Measurements from ENCODE around the gene CLSTN2.

Gene CLSTN2

GRCh38 chr3:140246578-140246977, 311.6 kb downstream of the CLSTN2 start:
- no peak for TF ChIP-seq CTCF (IDR thresholded peaks at IDR 0.05; ENCODE audit: insufficient read depth, low read depth, low read length, missing control alignments)
- no peak for DNase-seq (ENCODE audit: low read depth)
- no peak overlapping the region for H3K4me3 ChIP-seq (ENCODE audit: low read depth, low read length)

- DNase-seq (ENCODE audit: low read depth) = no peak
- TF ChIP-seq CTCF (IDR thresholded peaks at IDR 0.05; ENCODE audit: insufficient read depth, low read depth, low read length, missing control alignments) = no peak
- no peak overlapping the region for H3K4me3 ChIP-seq (ENCODE audit: low read depth, low read length)
Measured at GRCh38 chr3:140247775-140248174, 312.8 kb downstream of the CLSTN2 start.

GRCh38 chr3:140249188-140249587, 314.2 kb downstream of the CLSTN2 start:
- DNase-seq (ENCODE audit: low read depth) = no peak
- TF ChIP-seq CTCF (IDR thresholded peaks at IDR 0.05; ENCODE audit: insufficient read depth, low read depth, low read length, missing control alignments) = no peak
- no peak overlapping the region for H3K4me3 ChIP-seq (ENCODE audit: low read depth, low read length)

GRCh38 chr3:140250010-140250855, 315.2 kb downstream of the CLSTN2 start:
- H3K4me3 ChIP-seq (ENCODE audit: low read depth, low read length) = no peak overlapping the region
- TF ChIP-seq CTCF (IDR thresholded peaks at IDR 0.05; ENCODE audit: insufficient read depth, low read depth, low read length, missing control alignments) = no peak
- DNase-seq (ENCODE audit: low read depth) = no peak

- H3K4me3 ChIP-seq (ENCODE audit: low read depth, low read length) = no peak overlapping the region
- no peak for DNase-seq (ENCODE audit: low read depth)
- no peak for TF ChIP-seq CTCF (IDR thresholded peaks at IDR 0.05; ENCODE audit: insufficient read depth, low read depth, low read length, missing control alignments)
Measured at GRCh38 chr3:140250945-140251344, 316.0 kb downstream of the CLSTN2 start.

GRCh38 chr3:140251678-140252077, 316.7 kb downstream of the CLSTN2 start:
- no peak for DNase-seq (ENCODE audit: low read depth)

More at GRCh38 chr3:140251678-140252077, 316.7 kb downstream of the CLSTN2 start:
- H3K4me3 ChIP-seq (ENCODE audit: low read depth, low read length) = no peak overlapping the region
- TF ChIP-seq CTCF (IDR thresholded peaks at IDR 0.05; ENCODE audit: insufficient read depth, low read depth, low read length, missing control alignments) = no peak
